Measurements from ENCODE around the gene KLC3.

The KLC3 gene

DNA sequence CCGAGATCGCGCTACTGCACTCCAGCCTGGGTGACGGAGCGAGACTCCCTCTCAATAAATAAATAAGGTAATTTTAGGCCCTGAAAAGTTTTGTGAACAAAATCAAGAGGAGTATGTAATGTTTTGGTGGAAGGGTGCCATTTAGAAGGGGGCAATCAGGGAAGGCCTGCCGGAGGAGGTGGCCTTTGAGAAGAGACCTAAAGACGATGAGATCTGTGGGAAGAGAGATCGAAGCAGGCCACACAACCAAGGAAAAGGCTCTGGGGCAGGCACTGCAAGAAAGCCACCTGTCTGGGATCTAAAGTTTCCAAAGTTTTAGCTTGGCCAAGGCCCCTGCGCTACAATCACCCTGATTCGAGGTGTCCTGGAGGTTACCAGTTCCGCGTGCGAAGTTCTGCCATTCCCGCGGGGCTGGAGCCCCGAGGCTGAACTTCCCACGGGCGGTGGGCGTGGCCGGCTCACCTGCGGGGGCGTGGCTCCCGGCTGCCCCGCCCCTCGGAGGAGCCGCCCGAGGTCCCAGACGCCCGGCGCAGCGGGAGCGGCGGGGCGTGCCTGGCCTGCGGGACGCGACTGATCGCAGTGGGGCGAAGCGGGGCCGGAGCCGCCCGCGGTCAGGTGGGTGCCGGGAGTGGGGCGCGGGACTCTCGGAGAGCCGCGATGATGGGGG is at the start of gene KLC3:
TSS of gene KLC3 (plus strand) at position 519 of the 667 bp plus-strand sequence. CDS start 4,792 bp downstream, outside the sequence.
- no peak within 1 kb of the TSS for H3K4me3 ChIP-seq (ENCODE audit: low read depth, low read length)
- TF ChIP-seq, protein P1, sequence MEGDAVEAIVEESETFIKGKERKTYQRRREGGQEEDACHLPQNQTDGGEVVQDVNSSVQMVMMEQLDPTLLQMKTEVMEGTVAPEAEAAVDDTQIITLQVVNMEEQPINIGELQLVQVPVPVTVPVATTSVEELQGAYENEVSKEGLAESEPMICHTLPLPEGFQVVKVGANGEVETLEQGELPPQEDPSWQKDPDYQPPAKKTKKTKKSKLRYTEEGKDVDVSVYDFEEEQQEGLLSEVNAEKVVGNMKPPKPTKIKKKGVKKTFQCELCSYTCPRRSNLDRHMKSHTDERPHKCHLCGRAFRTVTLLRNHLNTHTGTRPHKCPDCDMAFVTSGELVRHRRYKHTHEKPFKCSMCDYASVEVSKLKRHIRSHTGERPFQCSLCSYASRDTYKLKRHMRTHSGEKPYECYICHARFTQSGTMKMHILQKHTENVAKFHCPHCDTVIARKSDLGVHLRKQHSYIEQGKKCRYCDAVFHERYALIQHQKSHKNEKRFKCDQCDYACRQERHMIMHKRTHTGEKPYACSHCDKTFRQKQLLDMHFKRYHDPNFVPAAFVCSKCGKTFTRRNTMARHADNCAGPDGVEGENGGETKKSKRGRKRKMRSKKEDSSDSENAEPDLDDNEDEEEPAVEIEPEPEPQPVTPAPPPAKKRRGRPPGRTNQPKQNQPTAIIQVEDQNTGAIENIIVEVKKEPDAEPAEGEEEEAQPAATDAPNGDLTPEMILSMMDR (IDR thresholded peaks at IDR 0.05; ENCODE audit: low read depth, low read length), result no peak

DNA sequence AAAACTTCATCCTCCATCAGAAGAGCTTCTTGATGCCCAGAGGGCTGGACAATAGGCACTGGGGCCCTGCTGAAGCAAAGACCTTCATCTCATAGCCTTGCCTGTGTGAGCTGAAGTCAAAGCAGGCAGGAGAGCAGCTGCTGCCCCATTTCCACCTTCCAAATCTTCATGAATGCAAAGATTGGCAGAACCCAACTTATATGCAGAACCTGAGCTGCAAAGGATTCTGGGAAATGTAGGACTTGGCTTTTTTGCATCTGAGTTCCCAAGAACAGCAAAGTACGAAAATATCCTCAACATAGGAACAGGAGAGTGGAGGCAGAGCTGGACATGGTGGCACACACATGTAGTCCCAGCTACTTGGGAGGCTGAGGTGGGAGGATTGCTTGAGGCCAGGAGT is 48.7 kb upstream of the KLC3 start:
- H3K4me3 ChIP-seq (ENCODE audit: low read depth, low read length), result no peak overlapping the region
- TF ChIP-seq, protein P1 (IDR thresholded peaks at IDR 0.05; ENCODE audit: low read depth, low read length), result no peak

DNA sequence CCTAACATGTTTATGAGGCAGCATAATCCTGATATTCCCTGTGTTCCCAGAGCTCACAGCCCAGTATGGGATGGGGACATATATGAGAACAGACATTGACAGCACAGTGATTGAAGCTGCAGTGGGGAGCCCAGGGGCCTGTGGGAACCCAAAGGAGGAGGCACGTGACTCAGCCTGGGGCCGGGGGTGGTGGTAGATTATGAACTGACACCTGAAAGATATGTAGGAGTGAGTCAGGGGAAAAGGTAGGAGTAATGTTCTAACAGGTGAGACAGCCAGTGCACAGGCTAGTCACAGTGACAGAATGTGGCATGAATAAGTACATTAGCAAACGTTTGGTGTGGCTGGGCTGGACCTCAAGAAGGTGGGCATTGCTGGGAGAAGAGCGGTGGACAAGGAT is 46.9 kb upstream of the KLC3 start:
- TF ChIP-seq, protein P1 (IDR thresholded peaks at IDR 0.05; ENCODE audit: low read depth, low read length), result no peak
- no peak overlapping the region for H3K4me3 ChIP-seq (ENCODE audit: low read depth, low read length)

DNA sequence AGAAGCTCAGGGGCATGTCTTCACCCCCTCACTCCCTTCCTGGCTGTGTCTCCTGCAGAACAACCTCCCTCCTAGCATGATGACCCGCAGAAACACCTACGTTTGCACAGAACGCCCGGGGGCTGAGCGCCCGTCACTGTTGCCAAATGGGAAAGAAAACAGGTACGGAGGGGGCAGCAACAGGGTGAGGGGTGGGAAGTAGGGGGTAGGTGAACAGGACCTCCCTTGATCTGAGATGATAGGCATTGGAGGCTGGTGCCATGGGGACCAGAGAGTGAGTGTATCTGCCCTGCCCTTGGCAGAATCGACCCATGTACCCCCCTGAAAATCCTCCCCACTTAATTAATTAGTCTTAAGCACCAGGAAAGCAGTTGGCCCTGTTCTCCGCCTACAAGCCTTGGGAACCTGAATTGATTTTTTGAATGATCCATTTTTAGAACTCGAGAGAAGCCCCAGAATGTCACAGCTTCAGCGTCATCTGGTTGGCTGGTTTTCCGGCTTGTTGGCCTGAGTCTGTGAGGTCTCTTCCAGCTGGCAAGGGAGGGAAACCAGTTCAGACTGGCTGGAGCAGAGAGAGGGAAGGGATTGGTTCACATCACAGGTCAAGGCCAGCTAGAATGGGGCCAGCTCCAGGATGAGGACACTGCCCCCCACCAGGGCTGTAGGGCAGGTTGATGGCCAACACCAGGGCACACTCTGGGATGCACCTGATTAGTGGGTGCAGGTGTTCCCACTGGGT is 46.1 kb upstream of the KLC3 start:
- TF ChIP-seq, protein P1 (IDR thresholded peaks at IDR 0.05; ENCODE audit: low read depth, low read length), result no peak
- no peak overlapping the region for H3K4me3 ChIP-seq (ENCODE audit: low read depth, low read length)

DNA sequence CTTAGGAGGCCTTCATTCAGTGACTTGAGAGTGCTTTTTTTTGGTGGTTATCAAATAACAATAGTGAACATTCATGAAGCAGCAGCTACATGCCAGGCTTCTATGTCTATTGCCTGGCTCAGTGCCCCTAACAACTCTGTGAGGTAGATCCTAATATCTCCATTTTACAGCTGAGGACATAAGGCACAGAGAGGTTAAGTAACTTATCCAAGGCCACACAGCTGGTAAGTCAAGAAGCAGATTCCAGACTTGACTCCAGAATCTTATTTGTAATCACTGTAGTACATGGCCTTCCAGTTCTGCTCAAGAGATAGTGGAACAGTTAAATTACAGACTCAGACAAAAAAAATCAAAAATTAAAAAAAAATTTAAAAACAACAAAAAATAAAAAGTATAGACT is 44.7 kb upstream of the KLC3 start:
- TF ChIP-seq, protein P1 (IDR thresholded peaks at IDR 0.05; ENCODE audit: low read depth, low read length), result no peak
- no peak overlapping the region for H3K4me3 ChIP-seq (ENCODE audit: low read depth, low read length)

DNA sequence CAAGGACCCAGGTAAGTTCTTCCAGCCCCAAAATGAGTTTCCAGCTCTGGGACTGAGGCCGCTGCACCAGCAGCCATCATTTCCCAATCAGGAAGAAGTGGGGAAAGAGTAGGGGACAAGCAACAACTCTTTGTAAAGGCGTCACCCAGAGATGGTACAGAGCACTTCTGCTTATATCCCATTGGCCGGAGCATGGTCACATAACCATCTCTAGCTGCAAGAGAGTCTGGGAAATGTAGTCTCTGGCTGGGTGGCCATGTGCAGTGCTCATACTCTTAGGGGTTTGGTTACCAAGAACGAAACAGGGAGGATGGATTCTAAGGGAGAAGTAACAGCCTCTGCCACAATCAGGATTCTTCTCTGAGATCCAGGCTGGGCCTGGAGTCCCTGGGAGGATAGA is 44.2 kb upstream of the KLC3 start:
- TF ChIP-seq, protein P1 (IDR thresholded peaks at IDR 0.05; ENCODE audit: low read depth, low read length), result no peak
- no peak overlapping the region for H3K4me3 ChIP-seq (ENCODE audit: low read depth, low read length)

DNA sequence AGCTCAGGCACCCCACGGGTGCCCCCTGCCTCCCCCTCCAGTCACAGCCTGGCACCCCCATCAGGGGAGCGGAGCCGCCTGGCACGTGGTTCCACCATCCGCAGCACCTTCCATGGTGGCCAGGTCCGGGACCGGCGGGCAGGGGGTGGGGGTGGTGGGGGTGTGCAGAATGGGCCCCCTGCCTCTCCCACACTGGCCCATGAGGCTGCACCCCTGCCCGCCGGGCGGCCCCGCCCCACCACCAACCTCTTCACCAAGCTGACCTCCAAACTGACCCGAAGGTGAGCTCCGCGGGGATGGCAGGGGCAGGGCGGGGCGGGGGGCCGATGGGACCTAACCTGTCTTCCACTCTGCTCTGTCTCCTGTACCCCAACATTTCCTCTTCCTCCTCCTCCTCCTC is 42.9 kb upstream of the KLC3 start:
- H3K4me3 ChIP-seq (ENCODE audit: low read depth, low read length), result no peak overlapping the region
- TF ChIP-seq, protein P1 (IDR thresholded peaks at IDR 0.05; ENCODE audit: low read depth, low read length), result no peak
